IPS-18c (cell line): ENCODE measurements around the gene ULBP2.
A peak's percentile ranks its signal among the peaks of the same experiment; 100 is the strongest.
"Not testable (repeated sequence)": the region's sequence is repeated elsewhere in the genome, so short reads cannot be mapped to it uniquely, and the experiment has no call there.

Experiments used
- H3K4me3 ChIP-seq: 2 replicates; pipeline ENCODE4 v1.7.0; 2013; ENCODE audit warnings: low read depth, mild to moderate bottlenecking, low read length, moderate library complexity; ENCODE audit not compliant: insufficient read depth
- H3K9me3 ChIP-seq: one replicate; pipeline ENCODE4 v1.6.1; 2013; ENCODE audit warnings: mild to moderate bottlenecking, low read length, moderate library complexity; ENCODE audit not compliant: control insufficient read depth, insufficient read depth

ULBP2 gene

GRCh38 chr6:149905911-149906371, 35.9 kb upstream of the ULBP2 start:
- no peak overlapping the region for H3K4me3 ChIP-seq
- H3K9me3 ChIP-seq = peaks cover 5% of the 10 kb centered on the region

- peaks cover 5% of the 10 kb centered on the region for H3K9me3 ChIP-seq
These were observed 35.4 kb upstream of the ULBP2 start for GRCh38 chr6:149906405-149906804.

GRCh38 chr6:149907317-149907716, 34.5 kb upstream of the ULBP2 start:
- Histone ChIP-seq H3K9me3 (peaks cover 5% of the 10 kb centered on the region), H3K4me3 (no peak overlapping the region)

More at GRCh38 chr6:149906405-149906804, 35.4 kb upstream of the ULBP2 start:
- H3K4me3 ChIP-seq = no peak overlapping the region

- not testable (repeated sequence) for H3K4me3 ChIP-seq, H3K9me3 ChIP-seq
These were observed 33.3 kb upstream of the ULBP2 start for GRCh38 chr6:149908480-149908879.

- H3K4me3 ChIP-seq = no peak overlapping the region
- peaks cover 5% of the 10 kb centered on the region for H3K9me3 ChIP-seq
These were observed 31.9 kb upstream of the ULBP2 start for GRCh38 chr6:149909701-149910470.

GRCh38 chr6:149910721-149911151, 31.1 kb upstream of the ULBP2 start:
- H3K9me3 ChIP-seq = peaks cover 5% of the 10 kb centered on the region
- no peak overlapping the region for H3K4me3 ChIP-seq

GRCh38 chr6:149912680-149913079, 29.1 kb upstream of the ULBP2 start:
- H3K4me3 ChIP-seq, H3K9me3 ChIP-seq: not testable (repeated sequence)

GRCh38 chr6:149913085-149913484, 28.7 kb upstream of the ULBP2 start:
- Histone ChIP-seq H3K9me3 (peaks cover 2% of the 10 kb centered on the region), H3K4me3 (no peak overlapping the region)

- Histone ChIP-seq H3K9me3 (peaks cover 2% of the 10 kb centered on the region), H3K4me3 (no peak overlapping the region)
These were observed 28.1 kb upstream of the ULBP2 start for GRCh38 chr6:149913540-149914240.

GRCh38 chr6:149915970-149916865, 25.6 kb upstream of the ULBP2 start:
- H3K9me3 ChIP-seq = no peaks in the 10 kb centered on the region

GRCh38 chr6:149917679-149918078, 24.1 kb upstream of the ULBP2 start:
- Histone ChIP-seq H3K4me3 (no peak overlapping the region), H3K9me3 (no peaks in the 10 kb centered on the region)

More at GRCh38 chr6:149915970-149916865, 25.6 kb upstream of the ULBP2 start:
- no peak overlapping the region for H3K4me3 ChIP-seq

GRCh38 chr6:149918151-149918905, 23.5 kb upstream of the ULBP2 start:
- H3K4me3 ChIP-seq = no peak overlapping the region

GRCh38 chr6:149919126-149919833, 22.5 kb upstream of the ULBP2 start:
- H3K9me3 ChIP-seq, H3K4me3 ChIP-seq: not testable (repeated sequence)

More at GRCh38 chr6:149918151-149918905, 23.5 kb upstream of the ULBP2 start:
- H3K9me3 ChIP-seq = no peaks in the 10 kb centered on the region

GRCh38 chr6:149919834-149920225, 22.0 kb upstream of the ULBP2 start:
- Histone ChIP-seq H3K9me3 (no peaks in the 10 kb centered on the region), H3K4me3 (no peak overlapping the region)

GRCh38 chr6:149921361-149921760, 20.5 kb upstream of the ULBP2 start:
- no peaks in the 10 kb centered on the region for H3K9me3 ChIP-seq
- H3K4me3 ChIP-seq = no peak overlapping the region

- H3K4me3 ChIP-seq = peak overlapping the region; percentile 73
- H3K9me3 ChIP-seq = not testable (repeated sequence)
These were observed 19.7 kb upstream of the ULBP2 start for GRCh38 chr6:149922091-149922490.
